H1 (cell line): ENCODE measurements around the gene TNRC6B.

ENCODE experiments used
- ASH2L ChIP-seq: fragments of 200-600, 300-600 bp; sonication (generic); IDR thresholded peaks from one replicate; pipeline ENCODE4 v1.7.1; 2017; ENCODE audit warnings: low read length
- ATF2 ChIP-seq: IDR thresholded peaks from 2 replicates; pipeline ENCODE4 v1.6.1; 2012; ENCODE audit warnings: low read length, inconsistent platforms
- BACH1 ChIP-seq: IDR thresholded peaks from 2 replicates; pipeline ENCODE4 v1.6.1; 2012; ENCODE audit warnings: low read length, improper control_type of control experiment
- CBX8 ChIP-seq: fragments of 300-800, 300-1000 bp; sonication (generic); IDR thresholded peaks from 2 replicates; pipeline ENCODE4 v1.7.1; 2016; ENCODE audit warnings: low read depth, low read length, borderline replicate concordance
- CTCF ChIP-seq, 3 experiments: IDR thresholded peaks; 1 replicate in 2 of 3; 2 replicates in 1 of 3; pipeline versions ENCODE4 v1.5.1 to v1.6.1; 2011; ENCODE audit warnings: low read length in 3 of 3, mild to moderate bottlenecking in 3 of 3, inconsistent platforms in 2 of 3, low read depth in 1 of 3, moderate library complexity in 1 of 3; ENCODE audit not compliant: insufficient read depth in 1 of 3; ENCODE audit errors: control extremely low read depth in 1 of 3
- EP300 ChIP-seq, 2 experiments: IDR thresholded peaks; 1 replicate in 1 of 2; 2 replicates in 1 of 2; pipeline ENCODE4 v1.6.1; 2011 to 2012; ENCODE audit warnings: low read depth in 2 of 2, low read length in 2 of 2, mild to moderate bottlenecking in 2 of 2, borderline replicate concordance in 1 of 2, inconsistent platforms in 1 of 2, moderate library complexity in 1 of 2
- JUN ChIP-seq: IDR thresholded peaks from 2 replicates; pipeline ENCODE4 v1.6.1; 2011; ENCODE audit warnings: low read depth, mild to moderate bottlenecking, improper control_type of control experiment, low read length
- POLR2A ChIP-seq, 2 experiments: IDR thresholded peaks; 1 replicate in 1 of 2; 2 replicates in 1 of 2; pipeline ENCODE4 v1.6.1; 2011; ENCODE audit warnings: low read depth in 2 of 2, low read length in 2 of 2, mild to moderate bottlenecking in 2 of 2; ENCODE audit errors: control extremely low read depth in 1 of 2
- RAD21 ChIP-seq, 2 experiments: IDR thresholded peaks in 1 of 2; conservative IDR thresholded peaks in 1 of 2; 2 replicates each; pipeline ENCODE4 v1.6.1; 2011; ENCODE audit warnings: low read depth in 2 of 2, low read length in 2 of 2, improper control_type of control experiment in 1 of 2, inconsistent platforms in 1 of 2, mild to moderate bottlenecking in 1 of 2, moderate library complexity in 1 of 2
- RXRA ChIP-seq: IDR thresholded peaks from 2 replicates; pipeline ENCODE4 v1.6.1; 2011; ENCODE audit warnings: low read depth, mild to moderate bottlenecking, low read length, moderate library complexity; ENCODE audit not compliant: insufficient read depth
- TAF1 ChIP-seq: IDR thresholded peaks from 2 replicates; pipeline ENCODE4 v1.6.1; 2011; ENCODE audit warnings: mild to moderate bottlenecking, low read depth, low read length

- TF ChIP-seq CTCF (IDR thresholded peaks at IDR 0.05; ENCODE audit: control extremely low read depth in 1 of 3, insufficient read depth in 1 of 3, low read depth in 1 of 3, low read length in 3 of 3) = no peak
- no peak for TF ChIP-seq TAF1
- TF ChIP-seq POLR2A (IDR thresholded peaks at IDR 0.05; ENCODE audit: control extremely low read depth in 1 of 2, low read depth in 2 of 2, low read length in 2 of 2) = no peak
- TF ChIP-seq RXRA = no peak
- TF ChIP-seq EP300 (IDR thresholded peaks at IDR 0.05; ENCODE audit: borderline replicate concordance in 1 of 2, low read depth in 2 of 2, low read length in 2 of 2) = no peak
- no peak for TF ChIP-seq ATF2
- TF ChIP-seq RAD21 (IDR thresholded peaks at IDR 0.05 in 1 of 2, conservative IDR thresholded peaks at IDR 0.05 in 1 of 2; ENCODE audit: low read depth in 2 of 2, low read length in 2 of 2) = no peak
- no peak for TF ChIP-seq JUN
- TF ChIP-seq ASH2L = no peak
- no peak for TF ChIP-seq BACH1
- no peak for TF ChIP-seq CBX8
Measured at GRCh38 chr22:40334899-40335298, 157.2 kb downstream of the TNRC6B start.
